Measurements from ENCODE around the gene RNF144A.

- TF ChIP-seq EP300 (IDR thresholded peaks at IDR 0.05): no peak
- no peak for TF ChIP-seq POLR2A (IDR thresholded peaks at IDR 0.05)
- TF ChIP-seq CTCF (IDR thresholded peaks at IDR 0.05): no peak
- TF ChIP-seq POLR2AphosphoS5 (IDR thresholded peaks at IDR 0.05): no peak
These were observed 98.1 kb downstream of the RNF144A start for GRCh38 chr2:7015007-7015950.
